Right renal cortex interstitium (tissue), 3 donors: Measurements from ENCODE around the gene NCF4. TPM values are rescaled to one million over a fixed set of nuclear protein-coding genes. Genes with fewer than 3 reads are reported as not detected.

Experiments
- DNase-seq, 3 donors: peaks; one replicate each; pipeline ENCODE4 v3.0.0-alpha.2; 2013; ENCODE audit warnings: low read depth in 3 of 3, low spot score in 2 of 3
- polyA plus RNA-seq, 3 donors: library from polyadenylated mRNA; unstranded; fragments of 120-200 nt; gene quantifications; one replicate each; pipeline ENCODE4 v1.2.1, GENCODE V29; 2013; ENCODE audit not compliant: insufficient read length in 3 of 3

The NCF4 gene
- 1 to 10 TPM; 1.5 to 2.2 (median 1.6) TPM for polyA plus RNA-seq

DNA sequence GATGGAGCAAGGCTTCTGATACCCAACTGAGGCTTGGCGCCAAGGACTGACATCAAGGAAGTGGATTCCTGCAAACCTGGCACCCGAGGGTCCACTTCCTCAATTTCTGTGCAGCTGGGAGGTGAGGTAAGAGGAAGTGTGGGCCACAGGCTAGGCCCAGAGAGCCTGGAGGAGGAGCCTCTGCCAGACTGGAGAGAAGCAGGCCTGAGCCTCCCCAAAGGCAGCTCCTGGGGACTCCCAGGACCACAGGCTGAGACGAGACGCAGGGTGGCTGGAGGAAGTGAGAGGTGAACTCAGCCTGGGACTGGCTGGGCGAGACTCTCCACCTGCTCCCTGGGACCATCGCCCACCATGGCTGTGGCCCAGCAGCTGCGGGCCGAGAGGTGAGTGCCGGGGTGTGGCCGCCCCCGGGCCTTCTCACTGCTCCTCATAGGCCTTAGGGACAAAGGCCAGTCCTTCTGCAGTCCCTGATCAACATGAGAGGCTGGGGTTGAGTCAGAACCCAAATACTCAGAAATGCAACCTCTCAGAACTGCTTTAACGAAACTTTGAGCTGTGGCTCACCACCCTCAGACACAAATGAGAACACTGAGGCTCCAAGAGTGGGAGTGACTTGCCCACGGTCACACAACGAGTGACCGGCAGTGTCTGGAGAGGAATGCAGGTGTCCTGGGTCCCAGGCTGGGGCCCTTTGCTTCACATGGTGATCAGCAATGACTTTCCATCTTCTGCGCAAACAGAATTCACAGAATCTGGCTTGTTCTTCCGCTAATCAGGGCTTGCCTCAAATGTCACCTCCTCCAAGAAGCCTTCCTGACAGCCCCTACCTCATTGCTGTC is at the start of gene NCF4:
Gene NCF4, plus strand, starts transcription at position 186 of the 839 bp plus-strand sequence. Its CDS starts 166 bp downstream, at position 352.
- no peak for DNase-seq

DNA sequence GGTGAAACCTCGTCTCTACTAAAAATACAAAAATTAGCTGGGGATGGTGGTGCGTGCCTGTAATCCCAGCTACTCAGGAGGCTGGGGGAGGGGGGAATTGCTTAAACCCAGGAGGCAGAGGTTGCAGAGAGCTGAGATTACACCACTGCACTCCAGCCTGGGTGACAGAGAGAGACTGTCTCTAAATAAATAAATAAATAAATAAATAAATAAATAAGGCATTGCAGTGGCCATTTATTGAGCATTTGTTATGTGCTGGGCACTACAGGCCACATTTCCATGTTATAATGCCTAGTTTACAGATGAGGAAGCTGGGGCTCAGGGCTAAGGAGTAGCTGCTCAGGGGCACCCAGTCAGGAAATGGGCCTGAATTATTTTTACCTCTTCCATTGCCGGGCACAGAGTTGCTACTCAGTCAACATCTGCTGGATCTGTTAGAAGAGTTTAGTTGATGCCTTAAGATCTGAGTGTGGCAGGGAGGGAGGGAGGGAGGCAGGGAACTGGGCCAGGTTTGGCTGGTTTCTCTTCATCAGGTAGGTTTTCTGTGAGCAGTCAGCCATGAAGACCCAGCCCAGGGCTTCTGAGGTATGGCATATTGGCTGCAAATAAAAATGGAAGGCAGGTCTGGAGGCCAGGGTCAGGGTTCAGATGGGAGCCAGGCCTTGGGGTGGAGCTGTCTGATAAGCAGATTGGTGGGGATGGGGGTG is 49.6 kb upstream of the NCF4 start:
- DNase-seq: no peak

DNA sequence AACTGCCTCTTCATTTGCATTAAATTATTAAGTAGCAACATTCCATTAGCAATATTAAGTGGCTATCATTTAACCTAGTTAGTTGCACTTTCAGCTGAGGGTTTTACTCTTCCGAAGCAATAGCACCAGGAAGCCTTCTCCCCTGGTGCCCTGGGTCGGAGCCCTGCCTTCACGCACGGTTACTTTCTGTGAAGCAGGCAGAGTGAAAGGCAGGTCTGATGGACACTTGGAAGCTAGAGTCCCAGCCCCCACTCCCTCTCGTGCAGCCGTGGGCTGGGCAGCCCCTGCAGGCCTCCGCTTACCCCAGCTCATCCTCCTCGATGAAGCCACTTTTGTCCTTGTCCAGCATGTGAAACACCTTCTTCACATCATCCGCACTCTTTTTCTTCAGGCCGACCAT is 46.0 kb upstream of the NCF4 start:
- DNase-seq: no peak

DNA sequence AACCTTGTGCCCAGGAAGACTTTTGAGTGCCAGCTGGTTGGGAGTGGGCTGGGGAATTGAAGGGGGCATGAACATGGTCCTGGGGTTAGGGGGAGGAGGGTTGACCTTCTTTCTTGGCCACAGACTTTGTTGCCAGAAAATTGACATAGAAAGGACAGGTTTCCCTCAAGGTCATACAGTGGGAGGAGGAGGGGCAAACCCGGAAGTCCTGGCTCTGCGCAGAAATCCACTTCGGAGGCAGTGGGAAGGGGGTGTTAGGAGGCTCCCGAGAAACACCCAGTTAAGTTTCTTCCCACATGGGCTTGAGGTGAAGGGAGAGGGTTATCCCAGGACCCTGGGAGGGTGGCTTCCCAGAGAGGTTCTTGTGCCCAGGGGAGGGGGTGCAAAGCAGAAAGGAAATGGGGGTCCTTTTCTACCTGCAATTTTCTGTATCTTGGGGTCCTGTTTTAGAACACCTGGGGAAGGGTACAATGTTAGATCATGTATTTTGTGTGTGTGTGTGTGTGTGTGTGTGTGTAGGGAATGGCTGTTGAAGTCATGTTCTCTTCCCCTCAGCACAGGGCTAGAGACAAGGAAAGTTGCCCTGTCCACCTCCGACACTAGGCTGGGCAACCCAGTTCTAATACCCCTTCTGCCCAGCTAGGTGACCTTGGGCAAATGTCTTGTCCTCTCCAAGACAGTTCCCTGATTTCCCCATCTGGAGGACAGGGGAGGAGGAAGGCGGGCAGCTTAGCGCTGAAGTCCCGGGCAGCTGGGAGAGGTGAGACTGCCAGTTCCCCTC is 45.1 kb upstream of the NCF4 start:
- no peak for DNase-seq

DNA sequence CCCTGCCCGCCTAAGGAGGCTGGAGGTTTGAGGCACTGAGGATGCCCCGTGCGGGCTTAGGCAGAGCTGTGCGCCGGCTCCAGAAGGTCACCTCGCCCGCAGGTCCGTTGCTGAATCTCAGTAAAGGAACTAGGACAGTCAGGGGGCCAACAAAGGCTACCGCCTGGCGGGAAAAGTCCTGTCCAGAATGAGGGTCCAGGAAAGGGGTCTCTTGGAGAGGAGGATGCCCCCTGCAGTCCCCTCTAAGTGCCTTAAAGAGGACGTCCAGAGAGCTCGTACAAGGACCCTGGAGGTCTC is 44.5 kb upstream of the NCF4 start:
- no peak for DNase-seq

DNA sequence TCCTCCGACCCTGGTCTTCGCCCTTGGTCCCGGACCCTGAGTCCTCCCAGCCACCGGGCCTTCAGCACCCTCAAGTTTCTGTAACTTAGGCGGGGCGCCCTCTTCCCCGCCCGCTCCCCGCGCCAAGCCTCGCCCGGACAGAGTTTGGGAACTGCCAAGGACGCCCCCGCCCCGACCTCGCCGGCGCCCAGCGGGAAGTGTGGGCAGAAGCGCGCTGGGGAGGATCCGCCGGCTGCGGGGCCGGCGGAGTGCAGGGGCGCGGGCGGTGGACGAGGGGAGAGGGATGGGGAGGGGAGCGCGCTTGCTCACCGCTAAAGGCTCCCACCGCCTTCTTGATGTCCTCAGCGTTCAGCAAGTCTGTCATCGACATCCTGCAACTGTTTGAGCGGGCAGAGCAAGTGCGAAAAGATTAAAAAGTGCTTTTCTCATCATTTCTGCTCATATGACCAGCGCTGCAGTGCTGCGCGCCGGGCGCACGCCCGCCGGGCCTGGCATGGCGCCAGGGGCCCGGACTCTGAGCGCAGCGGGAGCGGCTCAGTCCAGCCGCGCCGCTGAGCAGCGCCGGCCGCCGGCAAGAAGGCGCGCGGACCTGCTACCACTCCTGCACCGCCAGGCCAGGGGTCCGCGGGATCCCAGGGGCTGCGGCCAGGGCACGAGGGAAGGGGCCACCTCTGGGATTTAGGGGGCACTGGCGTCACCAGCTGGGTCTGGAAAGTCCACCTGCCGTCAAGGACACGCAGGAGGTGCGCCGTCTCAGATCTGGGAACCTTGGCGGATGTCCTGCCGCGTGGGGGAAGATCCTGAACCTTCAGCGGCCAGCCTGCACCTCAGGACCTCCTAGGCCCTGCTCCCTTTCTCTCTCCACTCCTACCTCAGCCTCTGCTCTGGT is 43.9 kb upstream of the NCF4 start, which contains the start of gene PVALB:
Gene PVALB, minus strand, starts transcription at position 400 of the 889 bp plus-strand sequence. Its CDS starts 30 bp downstream, at position 370.
- DNase-seq: peak in 2 of 3 donors; percentile 54

DNA sequence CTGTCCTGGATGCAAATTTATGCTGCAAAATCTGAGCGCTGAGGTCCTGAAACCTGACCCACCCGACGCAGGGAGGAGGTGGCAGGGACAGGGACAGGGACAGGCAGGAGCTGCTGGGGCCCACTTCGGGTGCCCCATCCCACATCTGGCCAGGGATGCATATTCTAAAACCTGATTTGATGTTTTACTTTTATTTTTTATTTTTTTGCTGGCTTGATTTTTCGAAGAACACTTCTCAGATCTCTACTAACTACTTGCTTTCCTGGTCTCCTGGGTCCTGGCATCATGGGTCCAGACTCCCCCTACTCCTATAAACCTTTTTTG is 43.3 kb upstream of the NCF4 start:
- DNase-seq: no peak

DNA sequence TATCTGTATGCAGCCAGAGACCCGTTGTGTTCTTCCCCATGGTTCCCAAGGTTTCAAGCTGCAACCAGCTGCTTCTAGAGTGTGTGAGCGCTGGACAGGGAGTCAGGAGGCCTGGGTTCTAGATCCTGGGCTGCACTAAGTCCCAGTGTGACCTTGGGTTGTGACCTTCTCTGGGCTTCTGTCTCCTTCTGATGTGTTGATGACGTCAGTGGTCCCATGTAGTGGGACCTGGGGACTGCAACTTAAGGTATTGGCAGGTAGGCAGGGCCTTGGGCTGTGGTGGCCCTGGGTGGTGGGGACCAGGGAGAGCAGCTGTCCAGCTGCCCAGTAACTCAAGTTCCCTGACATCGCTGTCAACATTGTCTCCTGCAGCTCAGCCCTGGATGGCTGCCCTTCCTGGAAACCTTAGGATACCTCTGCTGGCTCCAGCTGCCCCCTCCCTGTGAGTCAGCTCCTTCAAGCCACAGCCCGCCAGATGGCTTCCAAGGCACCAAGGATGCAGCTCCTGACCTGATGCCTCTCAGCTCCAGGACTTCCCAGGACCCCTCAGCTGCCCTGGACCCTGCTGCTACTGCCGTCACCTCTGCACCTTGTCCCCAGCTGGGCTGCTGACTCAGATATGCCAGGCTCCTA is 42.7 kb upstream of the NCF4 start:
- no peak for DNase-seq

DNA sequence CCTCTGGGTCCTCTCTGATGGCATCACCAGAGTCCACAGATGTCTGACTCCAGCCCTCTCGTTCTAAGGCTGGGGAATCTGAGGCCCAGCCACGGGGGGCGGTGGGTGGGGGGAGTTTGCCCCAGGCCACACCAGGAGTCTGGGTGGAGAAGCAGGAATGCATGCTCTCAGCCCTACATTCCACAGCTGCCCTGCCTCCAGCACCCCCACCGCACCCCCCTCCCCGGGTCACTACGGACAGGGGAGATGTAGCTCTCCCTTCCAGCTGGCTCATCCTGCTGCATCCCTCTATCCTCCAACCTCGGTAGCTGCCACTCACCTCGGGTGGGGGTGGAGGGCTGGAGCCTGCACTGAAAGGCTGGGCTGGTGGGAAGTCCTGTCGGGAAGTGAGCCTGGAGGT is 41.7 kb upstream of the NCF4 start:
- DNase-seq: no peak

DNA sequence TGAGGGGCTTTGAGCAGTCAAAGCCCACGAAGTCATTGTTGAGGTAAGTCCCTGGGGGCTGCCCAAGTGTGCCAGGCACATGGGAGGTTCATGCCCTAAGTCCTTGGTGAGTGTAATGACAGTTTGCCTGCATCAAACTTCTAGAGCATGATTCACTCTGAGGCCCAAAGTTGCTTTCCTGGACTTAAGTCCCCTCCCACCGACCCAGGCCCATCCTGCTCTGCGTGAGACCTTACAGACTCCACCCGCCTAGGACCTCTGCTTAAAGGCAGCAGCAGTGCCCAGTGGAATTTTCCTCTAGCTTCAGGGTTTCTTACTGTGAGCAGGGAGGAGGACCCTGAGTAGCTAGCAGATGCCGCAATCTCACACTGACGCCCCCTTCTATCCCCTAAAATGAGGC is 38.2 kb upstream of the NCF4 start:
- no peak for DNase-seq

DNA sequence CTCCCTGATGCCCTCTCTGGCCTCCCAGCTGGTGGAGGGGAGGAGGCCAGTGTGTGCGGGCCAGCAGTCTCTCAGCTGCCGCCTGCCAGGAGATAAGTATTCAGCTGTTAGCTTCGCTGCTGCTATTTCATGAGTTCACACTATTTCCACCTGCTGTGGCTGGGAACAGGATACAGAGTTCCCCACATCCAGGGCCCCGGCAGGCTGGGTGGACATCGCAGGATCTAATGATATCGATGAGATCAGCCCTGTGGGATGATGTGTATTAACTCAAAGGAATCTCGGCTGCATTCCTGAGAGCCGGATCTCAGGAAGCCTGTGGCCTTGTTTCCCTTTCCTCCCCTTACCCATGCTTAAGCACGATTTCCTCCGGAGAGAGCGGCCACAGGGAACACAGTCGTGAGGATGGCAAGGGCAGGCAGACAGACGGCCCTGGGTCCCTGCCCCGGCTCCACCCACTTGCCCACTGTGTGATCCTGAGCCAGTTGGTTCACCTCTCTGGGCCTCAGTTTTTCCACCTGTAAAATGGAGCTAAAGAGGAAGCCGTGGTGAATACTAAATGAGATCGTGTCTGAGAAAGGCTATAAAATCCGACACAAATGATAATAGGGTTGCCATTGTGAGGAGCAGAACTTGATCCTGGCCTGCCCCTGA is 37.5 kb upstream of the NCF4 start:
- DNase-seq: no peak

DNA sequence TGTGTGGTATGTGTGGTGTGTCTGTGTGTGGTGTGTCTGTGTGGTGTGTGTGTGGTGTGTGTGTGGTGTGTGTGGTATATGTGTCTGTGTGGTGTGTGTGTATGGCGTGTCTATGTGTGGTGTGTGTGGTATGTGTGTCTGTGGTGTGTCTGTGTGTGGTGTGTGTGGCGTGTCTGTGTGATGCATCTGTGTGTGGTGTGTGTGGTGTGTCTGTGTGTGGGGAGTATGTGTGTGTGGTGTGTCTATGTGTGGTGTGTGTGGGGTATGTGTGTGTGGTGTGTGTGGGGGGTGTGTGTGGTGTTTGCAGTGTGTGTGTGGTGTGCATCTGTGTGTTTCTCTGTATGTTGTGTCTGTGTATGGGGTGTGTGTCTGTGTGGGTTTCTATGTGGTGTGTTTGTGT is 36.2 kb upstream of the NCF4 start:
- DNase-seq: no peak

DNA sequence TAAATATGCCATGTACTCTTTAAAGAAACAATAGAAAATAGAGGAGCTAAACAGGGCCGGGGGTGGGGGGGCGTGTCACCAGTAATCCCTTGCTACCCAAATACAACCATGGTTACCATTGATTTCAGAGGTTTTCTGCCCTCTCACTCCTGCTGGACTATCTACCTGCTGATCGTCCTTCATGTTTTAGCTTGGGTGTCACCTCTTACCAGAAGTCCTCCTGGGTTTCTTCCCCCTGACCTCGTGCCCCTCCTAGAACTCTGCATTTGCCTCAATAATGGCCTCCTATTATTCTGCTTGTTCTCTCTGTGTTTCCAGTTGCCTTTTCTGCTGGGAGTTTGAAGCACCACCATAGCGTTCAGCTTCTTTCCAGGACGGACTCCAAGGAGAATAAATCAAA is 34.5 kb upstream of the NCF4 start:
- no peak for DNase-seq

DNA sequence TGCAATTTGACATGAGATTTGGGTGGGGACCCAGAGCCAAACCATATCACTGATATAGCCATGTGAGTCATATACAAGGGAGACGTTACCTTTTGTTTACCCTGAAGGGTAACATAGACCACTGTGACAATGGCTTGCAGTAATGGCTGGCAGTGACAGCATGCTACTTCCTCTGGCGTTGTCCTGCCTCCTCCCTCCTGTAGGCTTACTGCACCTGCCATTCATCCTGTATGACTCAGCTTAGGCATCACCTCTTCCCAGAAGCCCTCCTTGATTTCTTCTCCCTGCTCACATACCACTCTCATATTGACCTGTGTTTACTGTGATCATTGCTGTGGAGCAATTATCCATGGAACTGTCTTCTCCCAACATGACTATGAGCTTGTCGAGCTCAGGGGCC is 32.0 kb upstream of the NCF4 start:
- no peak for DNase-seq

DNA sequence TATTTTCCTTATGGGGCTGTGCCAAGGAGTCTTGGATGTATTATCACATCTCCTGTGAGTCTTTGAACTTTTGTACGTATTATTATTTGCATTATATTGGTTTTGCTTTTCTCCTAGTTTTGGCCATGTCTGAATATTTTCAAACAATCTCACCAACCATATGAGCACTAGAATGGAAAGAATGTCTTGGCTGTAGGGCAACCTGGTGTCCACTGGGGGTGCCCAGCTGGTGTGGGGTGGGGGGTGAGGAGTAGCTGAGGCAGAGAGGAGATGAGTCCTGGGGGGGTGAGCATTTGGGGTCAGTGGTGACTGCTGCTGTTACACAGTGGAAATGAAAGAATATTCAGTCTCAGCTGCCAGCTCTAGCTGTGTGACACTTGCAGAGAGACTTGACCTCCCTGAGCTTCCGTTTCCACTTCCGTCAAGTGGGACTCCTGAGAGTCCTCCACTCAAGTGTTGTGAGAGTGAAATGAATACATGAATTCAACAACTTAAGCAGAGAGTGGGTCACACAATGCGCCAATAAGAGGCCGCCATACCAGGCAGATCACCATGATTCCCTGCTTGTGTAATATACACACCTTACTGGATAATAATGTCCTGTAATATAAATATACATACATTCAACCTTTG is 31.3 kb upstream of the NCF4 start:
- no peak for DNase-seq

DNA sequence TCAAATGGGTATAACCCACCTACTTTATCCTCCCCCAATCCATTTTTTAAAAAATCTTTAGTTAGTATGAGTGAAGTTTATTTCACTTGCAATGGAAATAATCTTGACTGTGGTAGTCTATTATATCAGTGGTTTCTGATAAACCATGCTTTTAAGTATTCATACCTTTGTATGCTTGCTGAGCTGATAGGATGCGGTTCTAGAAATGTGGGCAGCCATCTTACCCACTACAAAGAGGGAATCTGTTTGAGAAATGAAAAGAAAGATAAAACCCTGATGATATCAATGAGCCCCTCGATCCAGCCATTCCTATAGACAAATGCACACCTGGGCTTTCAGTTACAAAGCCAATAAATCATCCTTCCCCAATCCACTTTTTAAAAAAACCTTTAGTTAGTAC is 30.2 kb upstream of the NCF4 start:
- no peak for DNase-seq

DNA sequence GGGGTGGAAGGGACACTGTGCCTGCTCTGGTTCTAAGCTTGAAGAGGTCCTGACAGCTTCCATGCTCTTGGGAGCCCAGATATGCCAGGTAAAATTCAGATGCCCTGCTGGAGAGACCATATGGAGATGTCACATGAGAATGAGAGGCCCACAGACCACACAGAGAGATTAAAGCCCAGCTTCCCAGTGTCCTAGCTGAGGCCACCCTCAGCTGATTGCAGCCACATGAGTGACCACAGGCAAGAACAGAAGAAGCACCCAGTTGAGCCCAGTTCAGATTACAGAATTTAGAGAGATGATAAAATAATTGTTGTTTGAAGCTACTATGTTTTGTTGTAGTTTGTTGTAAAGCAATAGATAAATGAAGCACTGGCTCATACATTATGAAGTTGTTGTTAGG is 29.6 kb upstream of the NCF4 start:
- DNase-seq: no peak

DNA sequence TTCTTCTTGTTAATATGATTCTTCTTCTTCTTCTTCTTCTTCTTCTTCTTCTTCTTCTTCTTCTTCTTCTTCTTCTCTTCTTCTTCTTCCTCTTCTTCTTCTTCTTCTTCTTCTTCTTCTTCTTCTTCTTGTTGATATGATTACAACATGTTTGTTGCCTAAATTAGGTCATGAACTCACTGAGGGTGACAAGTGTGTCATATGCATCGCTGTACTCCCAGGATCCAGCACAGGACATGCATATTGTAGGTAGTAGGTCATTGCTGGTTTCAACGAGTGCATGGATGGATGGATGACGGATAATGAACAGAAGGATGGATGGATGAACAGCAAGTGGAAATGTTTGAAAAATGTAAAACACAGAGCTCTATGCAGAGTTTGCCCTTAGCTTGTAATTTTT is 29.1 kb upstream of the NCF4 start:
- no peak for DNase-seq

DNA sequence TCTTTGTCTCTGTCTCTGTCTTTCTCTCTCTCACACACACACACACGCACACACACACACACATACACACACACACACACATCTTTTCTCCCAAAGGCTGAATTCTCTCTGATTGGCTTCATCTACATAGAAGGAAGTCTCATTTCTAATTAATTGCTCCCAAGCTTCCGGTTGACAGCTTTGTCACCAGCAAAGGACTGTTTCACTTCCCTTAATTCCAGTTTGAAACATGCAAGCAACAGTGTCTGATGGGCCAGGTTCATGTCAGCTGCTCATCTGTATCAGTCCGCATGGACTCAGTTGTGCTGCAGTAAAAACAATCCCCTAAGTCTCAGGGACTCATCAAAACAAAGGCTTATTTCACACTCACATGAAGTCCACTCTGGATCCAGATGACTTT is 27.7 kb upstream of the NCF4 start:
- DNase-seq: no peak
